ENCODE data around the gene EEF2. TPM values are rescaled to one million over a fixed set of nuclear protein-coding genes. Genes with fewer than 3 reads are reported as not detected.

EEF2 gene
- total RNA-seq, 2 donors from 2014 or later: 1,974 to 1,998 TPM

DNA sequence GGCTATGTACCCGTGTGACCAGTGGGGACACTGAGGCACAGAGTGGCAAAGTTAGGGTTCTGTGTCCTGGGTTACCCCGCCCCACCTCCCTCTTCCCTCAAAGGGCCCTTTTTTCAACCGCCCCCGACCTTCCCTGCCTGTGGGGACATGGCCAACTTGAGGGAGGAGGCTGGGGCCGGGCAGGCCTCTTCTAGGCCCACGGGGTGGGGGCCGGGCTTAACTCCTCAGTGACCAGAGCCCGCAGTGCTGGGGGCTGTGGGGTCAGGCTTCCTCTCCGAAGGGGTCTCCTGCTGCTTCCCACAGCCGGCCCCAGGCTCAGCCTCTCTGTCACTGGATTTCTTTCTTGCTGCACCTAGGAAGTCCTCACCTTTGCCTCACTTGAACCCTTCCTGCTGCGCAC is 46.2 kb upstream of the EEF2 start:
- Histone ChIP-seq H3K4me1 (replicated peaks) (no peaks in the 10 kb centered on the region), H3K27ac (no peak overlapping the region), H3K27me3 (replicated peaks; ENCODE audit: insufficient read depth) (no peaks in the 10 kb centered on the region), H3K4me3 (no peak overlapping the region), H3K9me3 (no peaks in the 10 kb centered on the region), H3K36me3 (peaks cover 0 to 7% of the 10 kb centered on the region in 2 donors)
- TF ChIP-seq POLR2A (IDR thresholded peaks at IDR 0.05): no peak
- TF ChIP-seq POLR2AphosphoS5 (IDR thresholded peaks at IDR 0.05): no peak
- TF ChIP-seq, protein P1, sequence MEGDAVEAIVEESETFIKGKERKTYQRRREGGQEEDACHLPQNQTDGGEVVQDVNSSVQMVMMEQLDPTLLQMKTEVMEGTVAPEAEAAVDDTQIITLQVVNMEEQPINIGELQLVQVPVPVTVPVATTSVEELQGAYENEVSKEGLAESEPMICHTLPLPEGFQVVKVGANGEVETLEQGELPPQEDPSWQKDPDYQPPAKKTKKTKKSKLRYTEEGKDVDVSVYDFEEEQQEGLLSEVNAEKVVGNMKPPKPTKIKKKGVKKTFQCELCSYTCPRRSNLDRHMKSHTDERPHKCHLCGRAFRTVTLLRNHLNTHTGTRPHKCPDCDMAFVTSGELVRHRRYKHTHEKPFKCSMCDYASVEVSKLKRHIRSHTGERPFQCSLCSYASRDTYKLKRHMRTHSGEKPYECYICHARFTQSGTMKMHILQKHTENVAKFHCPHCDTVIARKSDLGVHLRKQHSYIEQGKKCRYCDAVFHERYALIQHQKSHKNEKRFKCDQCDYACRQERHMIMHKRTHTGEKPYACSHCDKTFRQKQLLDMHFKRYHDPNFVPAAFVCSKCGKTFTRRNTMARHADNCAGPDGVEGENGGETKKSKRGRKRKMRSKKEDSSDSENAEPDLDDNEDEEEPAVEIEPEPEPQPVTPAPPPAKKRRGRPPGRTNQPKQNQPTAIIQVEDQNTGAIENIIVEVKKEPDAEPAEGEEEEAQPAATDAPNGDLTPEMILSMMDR (IDR thresholded peaks at IDR 0.05): no peak
- intact Hi-C loops (cut with DNase I): no loop called here
- 64% methylated on average over 11 of the region's 11 CpGs for WGBS
- no peak for DNase-seq (ENCODE audit: low spot score)

DNA sequence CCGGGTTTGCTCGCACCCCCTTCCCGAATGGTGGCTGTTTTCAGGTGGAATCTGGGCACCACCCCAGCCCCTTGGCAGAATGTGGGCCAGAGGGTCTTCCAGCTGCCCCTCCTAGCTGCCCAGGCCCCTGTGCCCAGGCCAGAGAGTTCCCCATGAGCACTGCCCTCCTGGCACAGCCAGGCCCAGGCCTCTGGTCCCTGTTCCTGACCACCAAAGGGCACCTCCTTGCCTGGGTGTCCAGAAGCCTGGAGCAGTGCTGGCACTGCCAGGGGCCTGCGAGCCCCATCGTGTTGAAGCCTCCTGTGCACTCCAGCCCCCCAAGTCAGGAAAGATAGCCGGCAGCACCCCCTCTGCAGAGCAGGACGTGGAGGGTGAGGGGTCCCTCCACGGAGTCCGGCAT is 45.7 kb upstream of the EEF2 start:
- TF ChIP-seq, protein P1 (IDR thresholded peaks at IDR 0.05): no peak
- TF ChIP-seq POLR2A (IDR thresholded peaks at IDR 0.05) (no peak), POLR2AphosphoS5 (IDR thresholded peaks at IDR 0.05) (no peak)
- 81% methylated on average over 9 of the region's 9 CpGs for WGBS

DNA sequence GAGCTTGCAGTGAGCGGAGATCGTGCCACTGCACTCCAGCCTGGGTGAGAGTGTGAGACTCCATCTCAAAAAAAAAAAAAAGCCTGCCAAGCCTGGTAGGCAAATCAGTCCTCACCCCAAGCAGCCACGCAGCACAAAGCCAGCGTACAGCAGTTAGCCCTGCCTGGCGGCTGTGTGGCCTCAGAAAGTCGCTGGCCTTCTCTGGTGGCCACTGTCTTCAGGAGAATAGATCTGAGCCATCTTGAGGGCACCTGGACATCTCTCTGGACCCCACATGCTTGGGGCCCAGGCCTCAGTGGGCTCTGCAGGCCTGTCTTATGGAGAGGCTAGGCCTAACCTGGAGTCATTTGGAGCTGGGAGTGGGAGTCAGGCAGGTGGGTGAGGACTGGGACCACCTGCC is 45.3 kb upstream of the EEF2 start:
- 94% methylated on average over 6 of the region's 6 CpGs for WGBS
- Histone ChIP-seq H3K9me3 (no peaks in the 10 kb centered on the region), H3K27me3 (replicated peaks; ENCODE audit: insufficient read depth) (no peaks in the 10 kb centered on the region), H3K4me3 (no peak overlapping the region), H3K36me3 (peaks cover 0 to 7% of the 10 kb centered on the region in 2 donors), H3K4me1 (replicated peaks) (no peaks in the 10 kb centered on the region), H3K27ac (no peak overlapping the region)
- TF ChIP-seq, protein P1 (IDR thresholded peaks at IDR 0.05): no peak
- TF ChIP-seq POLR2AphosphoS5 (IDR thresholded peaks at IDR 0.05): no peak
- intact Hi-C loops (cut with DNase I): no loop called here
- no peak for DNase-seq (ENCODE audit: low spot score)

More for the DNA sequence above, 45.7 kb upstream of the EEF2 start:
- no peak overlapping the region for H3K4me3 ChIP-seq
- H3K4me1 ChIP-seq (replicated peaks): no peaks in the 10 kb centered on the region
- intact Hi-C loops (cut with DNase I): no loop called here
- no peaks in the 10 kb centered on the region for H3K9me3 ChIP-seq
- DNase-seq (ENCODE audit: low spot score): no peak
- peaks cover 0 to 7% of the 10 kb centered on the region in 2 donors for H3K36me3 ChIP-seq
- H3K27me3 ChIP-seq (replicated peaks; ENCODE audit: insufficient read depth): no peaks in the 10 kb centered on the region
- H3K27ac ChIP-seq: no peak overlapping the region

DNA sequence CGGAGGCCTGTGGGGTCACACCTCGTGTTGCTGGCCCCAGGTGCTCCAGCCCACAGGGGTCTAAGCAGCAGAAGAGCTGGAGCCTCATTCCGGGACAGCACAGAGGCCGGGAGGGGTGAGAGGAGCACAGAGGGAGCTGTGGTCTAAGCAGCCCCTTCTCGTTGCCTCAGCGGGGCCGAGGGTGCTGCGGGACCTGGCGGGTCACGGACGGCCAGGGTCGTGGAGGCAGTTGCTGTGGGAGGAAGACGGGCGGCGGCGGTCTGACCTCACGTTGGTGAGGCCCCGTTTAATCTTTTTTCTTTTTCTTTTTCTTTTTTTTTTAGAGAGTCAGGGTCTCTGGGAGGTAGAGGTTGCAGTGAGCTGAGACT is 44.0 kb upstream of the EEF2 start:
- peaks cover 0 to 7% of the 10 kb centered on the region in 2 donors for H3K36me3 ChIP-seq
- 94% methylated on average over 18 of the region's 18 CpGs for WGBS
- H3K27ac ChIP-seq: no peak overlapping the region
- no peak for DNase-seq (ENCODE audit: low spot score)
- intact Hi-C loops (cut with DNase I): no loop called here
- no peaks in the 10 kb centered on the region for H3K4me1 ChIP-seq (replicated peaks)
- no peaks in the 10 kb centered on the region for H3K27me3 ChIP-seq (replicated peaks; ENCODE audit: insufficient read depth)
- TF ChIP-seq POLR2A (IDR thresholded peaks at IDR 0.05) (no peak), POLR2AphosphoS5 (IDR thresholded peaks at IDR 0.05) (no peak)
- TF ChIP-seq, protein P1 (IDR thresholded peaks at IDR 0.05): no peak
- H3K9me3 ChIP-seq: no peaks in the 10 kb centered on the region
- no peak overlapping the region for H3K4me3 ChIP-seq

DNA sequence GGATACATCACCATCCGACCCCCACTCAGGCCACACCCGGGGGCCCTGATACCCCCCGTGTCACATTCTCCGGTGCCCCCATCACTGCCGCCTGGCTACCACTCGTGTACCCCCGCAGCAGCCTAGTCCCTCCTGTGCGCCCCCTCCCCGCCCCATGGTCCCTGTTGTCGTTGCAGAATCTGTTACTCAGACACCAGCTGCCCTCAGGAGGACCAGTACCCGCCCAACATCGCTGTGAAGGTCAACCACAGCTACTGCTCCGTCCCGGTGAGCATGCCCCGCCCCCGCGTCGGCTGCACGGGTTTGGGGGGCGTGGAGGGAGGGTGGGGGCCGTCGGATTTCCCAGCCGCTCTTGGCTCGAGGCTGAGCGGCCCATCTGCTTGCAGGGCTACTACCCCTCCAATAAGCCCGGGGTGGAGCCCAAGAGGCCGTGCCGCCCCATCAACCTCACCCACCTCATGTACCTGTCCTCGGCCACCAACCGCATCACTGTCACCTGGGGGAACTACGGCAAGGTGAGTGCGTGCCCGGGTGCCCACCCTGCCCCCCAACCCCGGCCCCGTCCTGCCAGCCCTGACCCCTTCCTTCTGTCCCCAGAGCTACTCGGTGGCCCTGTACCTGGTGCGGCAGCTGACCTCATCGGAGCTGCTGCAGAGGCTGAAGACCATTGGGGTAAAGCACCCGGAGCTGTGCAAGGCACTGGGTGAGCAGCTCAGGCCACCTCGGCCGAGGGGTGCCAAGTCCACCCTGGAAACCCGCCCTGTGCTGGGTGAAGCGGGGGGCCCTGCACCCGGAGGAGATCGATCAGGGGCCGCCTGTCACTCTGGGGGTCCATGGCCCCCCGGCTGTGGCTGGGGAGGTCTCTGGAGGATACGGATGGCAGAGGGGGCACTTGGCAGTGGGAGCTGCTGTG is 43.3 kb upstream of the EEF2 start:
- no peaks in the 10 kb centered on the region for H3K9me3 ChIP-seq
- WGBS: 93% methylated on average over 43 of the region's 48 CpGs
- H3K4me1 ChIP-seq (replicated peaks): no peaks in the 10 kb centered on the region
- peaks cover 0 to 7% of the 10 kb centered on the region in 2 donors for H3K36me3 ChIP-seq
- H3K27me3 ChIP-seq (replicated peaks; ENCODE audit: insufficient read depth): no peaks in the 10 kb centered on the region
- TF ChIP-seq, protein P1 (IDR thresholded peaks at IDR 0.05): no peak
- no peak for TF ChIP-seq POLR2AphosphoS5 (IDR thresholded peaks at IDR 0.05)
- no peak for TF ChIP-seq POLR2A (IDR thresholded peaks at IDR 0.05)
- no peak for DNase-seq (ENCODE audit: low spot score)
- no peak overlapping the region for H3K4me3 ChIP-seq
- H3K27ac ChIP-seq: no peak overlapping the region
- intact Hi-C loops (cut with DNase I): no loop called here
